ENCODE data around the gene CDC45. TPM values are rescaled to one million over a fixed set of nuclear protein-coding genes. Genes with fewer than 3 reads are reported as not detected.

The CDC45 gene
- total RNA-seq, 1 donor from 2014 or later = 81.4 TPM

DNA sequence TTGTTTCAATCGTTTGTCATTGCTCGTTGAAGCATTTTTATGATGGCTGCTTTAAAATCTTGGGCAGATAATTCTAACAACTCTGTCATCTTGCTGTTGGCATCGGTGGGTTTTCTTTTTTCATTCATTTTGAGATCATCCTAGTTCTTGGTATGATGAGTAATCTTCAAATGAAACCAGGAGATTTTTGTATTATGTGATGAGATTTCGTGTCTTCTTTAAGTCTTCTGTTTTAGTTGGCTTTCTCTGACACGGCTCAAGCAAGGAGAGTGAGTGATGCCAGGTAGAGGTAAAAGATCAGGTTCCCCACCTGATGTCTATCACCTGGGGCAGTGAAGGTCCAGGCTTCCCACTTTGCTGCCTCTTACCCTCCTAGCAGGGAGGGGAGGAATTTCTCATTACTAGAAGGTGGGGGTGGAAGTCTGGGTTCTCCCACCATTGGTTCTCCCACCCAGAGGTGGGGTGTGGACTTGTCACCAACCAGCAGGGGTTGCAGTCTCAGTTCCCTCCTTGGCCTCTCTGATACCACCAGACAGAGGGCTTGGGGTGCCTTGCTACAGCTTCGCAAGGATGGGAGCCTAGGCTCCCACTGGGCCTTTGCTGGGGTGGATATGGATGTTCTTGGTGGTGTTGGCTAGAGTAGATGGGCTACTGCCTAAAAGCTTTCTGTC lies 12.9 kb downstream of the CDC45 start:
- intact Hi-C loops (cut with micrococcal nuclease) = no loop called here

DNA sequence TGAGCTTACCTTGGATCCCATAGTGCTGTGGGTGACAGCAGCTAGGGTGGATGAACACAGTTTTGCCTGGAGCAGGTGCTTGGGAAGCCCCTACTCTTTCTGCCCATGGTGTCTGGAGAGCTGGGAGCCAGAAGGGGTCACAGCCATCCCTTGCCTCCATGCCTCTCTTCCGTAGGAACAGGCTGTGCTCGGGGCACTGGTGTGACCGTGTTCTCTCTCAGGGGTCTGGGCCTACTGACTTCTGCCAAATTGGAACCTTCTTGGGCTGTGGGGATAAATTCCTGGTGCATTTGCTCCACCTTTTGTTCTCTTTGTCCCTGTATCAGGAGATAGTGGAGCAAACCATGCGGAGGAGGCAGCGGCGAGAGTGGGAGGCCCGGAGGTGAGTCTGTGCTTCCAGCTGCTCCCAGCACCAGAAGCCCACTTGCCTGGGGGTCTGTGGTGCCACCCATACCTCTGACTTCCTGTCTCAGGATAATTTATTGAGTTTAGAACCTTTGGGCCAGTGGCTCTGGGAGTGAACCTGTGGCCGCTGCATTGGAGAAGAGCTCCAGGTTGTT lies 14.4 kb downstream of the CDC45 start:
- intact Hi-C loops (cut with micrococcal nuclease) = no loop called here

GRCh38 chr22:19494676-19495173 lies 15.0 kb downstream of the CDC45 start:
- intact Hi-C loops (cut with micrococcal nuclease) = no loop called here

DNA sequence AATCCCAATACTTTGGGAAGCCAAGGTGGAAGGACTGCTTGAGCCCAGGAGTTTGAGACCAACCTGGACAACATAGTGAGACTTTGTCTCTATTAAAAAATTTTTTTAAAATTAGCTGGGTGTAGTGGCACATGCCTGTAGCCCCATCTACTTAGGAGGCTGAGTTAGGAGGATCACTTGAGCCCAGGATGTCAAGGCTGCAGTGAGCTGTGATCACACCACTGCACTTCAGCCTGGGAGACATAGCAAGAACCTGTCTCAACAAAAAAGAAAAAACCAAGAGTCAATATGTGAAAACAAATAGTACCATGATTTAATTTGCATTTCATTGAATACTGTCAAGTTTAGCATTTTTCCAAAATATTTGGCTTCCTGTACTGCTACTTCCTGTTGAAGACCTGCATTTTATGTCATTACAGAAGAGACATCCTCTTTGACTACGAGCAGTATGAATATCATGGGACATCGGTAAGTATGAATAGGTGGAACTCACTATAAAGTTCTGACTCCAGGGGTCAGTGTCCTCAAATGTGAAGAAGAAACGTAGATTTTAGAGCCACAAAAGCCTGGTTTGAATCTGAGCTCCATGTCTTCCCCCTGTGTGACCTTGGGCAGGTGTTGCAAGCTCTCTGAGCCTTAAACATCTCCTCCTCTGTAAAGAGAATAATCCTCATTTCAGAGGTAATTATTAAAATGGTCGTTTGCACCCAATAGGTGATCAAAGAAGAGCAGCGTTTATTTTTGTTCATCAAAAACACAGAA lies 16.0 kb downstream of the CDC45 start:
- intact Hi-C loops (cut with micrococcal nuclease) = no loop called here

GRCh38 chr22:19496324-19496630 lies 16.6 kb downstream of the CDC45 start:
- intact Hi-C loops (cut with micrococcal nuclease) = no loop called here

DNA sequence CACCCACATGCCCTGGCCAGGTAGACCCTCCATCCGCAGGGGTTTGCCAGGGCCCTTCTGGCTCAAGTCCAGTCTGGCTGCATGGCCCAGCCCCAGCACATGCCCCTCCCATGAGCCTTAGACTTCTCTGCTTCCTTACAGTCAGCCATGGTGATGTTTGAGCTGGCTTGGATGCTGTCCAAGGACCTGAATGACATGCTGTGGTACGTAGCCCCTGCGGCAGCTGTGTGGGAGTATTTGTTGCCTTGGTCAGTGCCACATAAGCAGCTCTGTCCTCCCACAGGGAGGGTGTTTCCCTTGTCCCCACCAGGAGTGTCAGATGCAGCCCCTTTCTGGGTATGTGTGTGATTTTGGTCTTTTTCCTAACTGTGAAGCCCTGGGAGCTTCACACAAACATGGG lies 17.5 kb downstream of the CDC45 start:
- intact Hi-C loops (cut with micrococcal nuclease) = no loop called here

- intact Hi-C loops (cut with micrococcal nuclease) = no loop called here
Observed at GRCh38 chr22:19498154-19498865, 18.6 kb downstream of the CDC45 start.

- intact Hi-C loops (cut with micrococcal nuclease) = no loop called here
Observed at GRCh38 chr22:19498866-19499190, 19.1 kb downstream of the CDC45 start.

DNA sequence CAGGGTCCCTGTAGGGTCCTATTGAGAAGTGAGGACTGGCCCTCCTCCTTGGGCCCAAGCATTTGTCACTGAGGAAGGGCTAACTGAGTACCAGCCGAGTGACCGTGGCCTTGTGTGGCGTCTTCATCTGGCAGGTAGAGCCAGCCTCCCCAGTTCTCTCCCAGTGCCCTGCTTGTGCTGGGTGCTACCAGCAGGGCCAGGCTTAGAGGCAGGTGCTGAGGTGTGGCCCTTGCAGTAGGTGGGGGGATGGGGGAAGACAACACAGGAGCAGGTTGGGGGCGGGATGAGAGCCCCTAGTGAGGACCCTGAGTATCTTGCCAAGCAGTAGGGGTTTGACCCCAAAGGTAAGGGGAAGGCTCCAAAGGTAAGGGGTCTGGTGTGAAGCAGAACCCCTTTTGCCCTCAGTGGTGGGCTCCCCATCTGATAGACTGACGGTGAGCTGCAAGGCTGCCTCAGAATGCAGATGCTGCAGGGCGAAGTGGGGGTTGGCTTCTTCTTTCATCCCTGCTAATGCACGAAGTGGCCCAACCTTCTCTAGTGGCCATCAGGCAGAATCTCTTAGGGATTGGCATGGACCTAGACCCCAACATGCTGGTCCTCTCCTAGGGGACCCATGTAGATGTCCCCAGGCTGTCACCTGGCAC lies 19.6 kb downstream of the CDC45 start:
- intact Hi-C loops (cut with micrococcal nuclease) = no loop called here

GRCh38 chr22:19499880-19500242 lies 20.1 kb downstream of the CDC45 start:
- intact Hi-C loops (cut with micrococcal nuclease) = no loop called here

- intact Hi-C loops (cut with micrococcal nuclease) = no loop called here
Observed at GRCh38 chr22:19501897-19502447, 22.3 kb downstream of the CDC45 start.

GRCh38 chr22:19503367-19503766 lies 23.6 kb downstream of the CDC45 start:
- intact Hi-C loops (cut with micrococcal nuclease) = no loop called here

- intact Hi-C loops (cut with micrococcal nuclease) = no loop called here
Observed at GRCh38 chr22:19503869-19504268, 24.1 kb downstream of the CDC45 start.

DNA sequence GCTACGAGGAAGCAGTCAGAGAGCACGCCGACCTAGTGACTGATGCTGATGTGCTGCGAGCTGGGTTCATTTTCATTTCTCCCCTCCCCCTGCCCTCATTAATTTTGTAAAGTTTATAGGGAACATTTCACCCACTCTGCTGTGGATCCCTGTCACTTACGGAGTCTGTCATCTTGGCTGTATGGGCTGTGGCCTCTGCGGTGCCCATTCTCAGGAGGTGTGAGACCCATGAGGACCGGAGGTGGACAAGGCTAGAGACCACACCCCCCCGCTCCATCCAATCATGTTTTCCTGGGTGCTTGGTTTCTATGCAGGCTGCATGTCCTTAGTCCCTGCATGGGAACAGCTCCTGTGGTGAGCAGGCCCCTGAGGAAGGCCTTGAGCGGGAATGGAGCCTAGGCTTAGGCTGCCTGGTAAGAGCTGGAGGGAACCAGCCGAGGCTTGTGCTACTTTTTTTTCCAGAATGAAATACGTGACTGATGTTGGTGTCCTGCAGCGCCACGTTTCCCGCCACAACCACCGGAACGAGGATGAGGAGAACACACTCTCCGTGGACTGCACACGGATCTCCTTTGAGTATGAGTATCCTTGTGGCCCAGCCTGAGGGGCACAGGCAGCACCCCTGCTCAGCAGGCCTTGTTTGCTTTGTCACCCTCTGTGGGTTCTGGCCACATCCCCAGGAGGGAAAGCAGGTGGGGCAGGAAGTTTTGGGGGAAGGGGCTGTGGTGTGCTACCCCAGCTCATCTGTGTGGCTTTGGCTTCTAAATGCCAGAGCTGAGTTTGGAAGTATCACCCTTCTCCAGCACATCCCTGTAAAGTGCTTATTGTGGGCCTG lies 25.4 kb downstream of the CDC45 start:
- intact Hi-C loops (cut with micrococcal nuclease) = no loop called here

DNA sequence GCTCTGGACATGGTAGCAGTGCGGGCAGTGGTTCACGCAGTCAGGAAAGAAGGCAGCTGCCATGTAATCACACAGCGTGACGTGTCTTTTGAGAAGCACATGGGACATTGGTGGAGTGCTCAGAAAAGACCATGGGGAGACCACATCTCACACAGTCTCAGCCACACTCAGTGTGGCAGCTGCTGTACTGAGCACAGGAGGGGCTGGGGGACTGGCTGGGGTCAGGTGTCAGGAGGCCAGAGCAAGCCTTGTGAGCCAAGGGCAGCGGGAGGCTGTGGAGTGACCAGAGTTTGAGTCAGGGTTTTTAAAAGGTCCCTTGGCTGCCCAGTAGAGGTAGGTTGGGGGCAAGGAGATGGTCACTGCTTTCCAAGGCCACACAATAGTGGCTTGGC lies 26.0 kb downstream of the CDC45 start:
- intact Hi-C loops (cut with micrococcal nuclease) = no loop called here

- intact Hi-C loops (cut with micrococcal nuclease) = no loop called here
Observed at GRCh38 chr22:19506212-19506611, 26.5 kb downstream of the CDC45 start.

DNA sequence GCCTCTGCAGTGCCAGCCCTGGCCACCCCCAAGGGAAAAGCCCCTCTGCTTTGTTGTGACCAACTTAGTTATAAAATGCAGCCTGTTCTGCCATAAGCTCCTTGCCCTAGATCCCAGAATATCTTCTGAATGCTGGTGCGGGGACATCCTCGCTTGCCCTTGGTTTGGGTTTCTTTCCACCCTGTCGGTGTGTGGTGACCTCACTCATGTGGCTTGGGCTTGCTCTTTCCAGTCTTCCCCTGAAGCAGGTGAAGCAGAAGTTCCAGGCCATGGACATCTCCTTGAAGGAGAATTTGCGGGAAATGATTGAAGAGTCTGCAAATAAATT lies 27.8 kb downstream of the CDC45 start:
- intact Hi-C loops (cut with micrococcal nuclease) = no loop called here

GRCh38 chr22:19508024-19508776 lies 28.5 kb downstream of the CDC45 start:
- intact Hi-C loops (cut with micrococcal nuclease) = no loop called here

DNA sequence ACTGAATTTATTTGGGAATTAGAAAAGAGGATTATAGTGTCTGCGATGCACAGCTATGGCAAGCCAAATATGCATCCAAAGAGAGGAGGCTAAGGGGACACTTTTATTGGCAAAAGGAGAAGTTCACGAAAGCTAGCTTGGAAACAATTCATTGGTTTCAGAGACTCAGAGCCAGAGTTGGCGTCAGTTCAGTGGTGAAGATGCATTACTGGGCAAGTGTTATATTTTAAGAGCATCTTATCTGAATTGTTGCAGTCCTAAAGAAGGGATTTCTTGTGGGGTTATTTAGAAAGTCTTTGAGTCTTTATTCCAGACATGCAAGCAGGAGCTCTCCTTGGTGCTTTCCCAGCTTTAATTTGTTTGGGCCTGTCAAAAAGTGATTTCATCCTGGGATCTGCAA lies 29.5 kb downstream of the CDC45 start:
- intact Hi-C loops (cut with micrococcal nuclease) = no loop called here

GRCh38 chr22:19509923-19510322 lies 30.2 kb downstream of the CDC45 start:
- intact Hi-C loops (cut with micrococcal nuclease) = no loop called here

Data from T-helper 2 cell treated with Interferon-gamma antibody and Interleukin-4, amounts not matched to agents 100 ng/mL and 5 ng/mL, for 36 hours (primary cell).